HG03196 (cell line): ENCODE measurements around the gene CFAP206.
A peak's percentile ranks its signal among the peaks of the same experiment; 100 is the strongest.
"Not testable (repeated sequence)": the region's sequence is repeated elsewhere in the genome, so short reads cannot be mapped to it uniquely, and the experiment has no call there.

Experiments
- ATAC-seq: cut with Tn5 transposase; IDR thresholded peaks from one replicate; pipeline ENCODE4 v1.9.1; 2021; ENCODE audit not compliant: unreplicated experiment

Gene CFAP206

GRCh38 chr6:87419266-87419665 is 11.5 kb downstream of the CFAP206 start:
- ATAC-seq, result no peak

- no peak for ATAC-seq
Measured at GRCh38 chr6:87420360-87420759, 12.6 kb downstream of the CFAP206 start.

GRCh38 chr6:87421576-87421975 is 13.8 kb downstream of the CFAP206 start:
- ATAC-seq, result no peak

GRCh38 chr6:87426789-87427188 is 19.0 kb downstream of the CFAP206 start:
- ATAC-seq, result no peak

GRCh38 chr6:87430499-87430898 is 22.7 kb downstream of the CFAP206 start:
- ATAC-seq, result no peak

- no peak for ATAC-seq
Measured at GRCh38 chr6:87431263-87431662, 23.5 kb downstream of the CFAP206 start.

- ATAC-seq, result no peak
Measured at GRCh38 chr6:87436435-87436834, 28.7 kb downstream of the CFAP206 start.

GRCh38 chr6:87441711-87442110 is 33.9 kb downstream of the CFAP206 start:
- ATAC-seq, result no peak

GRCh38 chr6:87444362-87444761 is 36.6 kb downstream of the CFAP206 start:
- ATAC-seq, result no peak

- ATAC-seq, result no peak
Measured at GRCh38 chr6:87465051-87465450, 57.3 kb downstream of the CFAP206 start.

- peak; percentile 95 for ATAC-seq
Measured at GRCh38 chr6:87472525-87473418, 65.0 kb downstream of the CFAP206 start, which contains the start of gene SLC35A1. Gene SLC35A1 (plus strand): TSS chr6:87472974. CDS start chr6:87473004, 30 bp downstream.

GRCh38 chr6:87473419-87473903 is 65.7 kb downstream of the CFAP206 start:
- ATAC-seq, result peak; percentile 67

- no peak for ATAC-seq
Measured at GRCh38 chr6:87481931-87482330, 74.2 kb downstream of the CFAP206 start.

GRCh38 chr6:87482366-87482765 is 74.6 kb downstream of the CFAP206 start:
- no peak for ATAC-seq

- no peak for ATAC-seq
Measured at GRCh38 chr6:87483929-87484328, 76.2 kb downstream of the CFAP206 start.

- no peak for ATAC-seq
Measured at GRCh38 chr6:87484491-87484890, 76.7 kb downstream of the CFAP206 start.

GRCh38 chr6:87487555-87487954 is 79.8 kb downstream of the CFAP206 start:
- no peak for ATAC-seq

GRCh38 chr6:87489326-87489725 is 81.6 kb downstream of the CFAP206 start:
- ATAC-seq, result not testable (repeated sequence)

GRCh38 chr6:87494761-87495422 is 87.1 kb downstream of the CFAP206 start:
- ATAC-seq, result no peak

- no peak for ATAC-seq
Measured at GRCh38 chr6:87498048-87498447, 90.3 kb downstream of the CFAP206 start.

GRCh38 chr6:87501809-87502572 is 94.2 kb downstream of the CFAP206 start:
- no peak for ATAC-seq
